AG04450 (cell line): ENCODE results near the gene CLPX. TPM values are rescaled to one million over a fixed set of nuclear protein-coding genes. Genes with fewer than 3 reads are reported as not detected.
A peak's percentile ranks its signal among the peaks of the same experiment; 100 is the strongest.

Experiments used
- CTCF ChIA-PET: fragments of 300-600, 350-600 bp; formaldehyde crosslinking; extraction: SDS; loops from one replicate; lab custom pipeline; 2022; ENCODE audit warnings: antibody characterized with exemption, inconsistent platforms; lab: Charles Lee
- POLR2A ChIA-PET: fragments of 350-600 bp; formaldehyde crosslinking; extraction: SDS; loops from one replicate; lab custom pipeline; 2021; ENCODE audit warnings: antibody characterized with exemption, inconsistent platforms; lab: Yijun Ruan, JAX
- DNase-seq: peaks from one replicate; pipeline ENCODE4 v3.0.0-alpha.2; 2011; ENCODE audit warnings: low read depth, low spot score
- H3K27ac ChIP-seq: one replicate; pipeline ENCODE4 v1.5.1; 2012; ENCODE audit warnings: low read depth, low read length, control low read depth
- H3K27me3 ChIP-seq: one replicate; pipeline ENCODE4 v1.6.0; 2012; ENCODE audit warnings: low read length; ENCODE audit not compliant: control insufficient read depth, insufficient read depth
- H3K4me3 ChIP-seq: 2 replicates; pipeline ENCODE4 v1.5.1; 2011; ENCODE audit warnings: mild to moderate bottlenecking, low read depth, low read length, control low read depth
- H3K9me3 ChIP-seq: 2 replicates; pipeline ENCODE4 v1.5.1; 2012; ENCODE audit warnings: low read length; ENCODE audit not compliant: control insufficient read depth, insufficient read depth
- CTCF ChIP-seq: IDR thresholded peaks from 2 replicates; pipeline ENCODE4 v1.5.1; 2011; ENCODE audit warnings: low read depth, low read length, control low read depth, inconsistent platforms
- polyA plus RNA-seq: library from polyadenylated mRNA; depleted of rRNA; stranded (reverse); fragments of >200 nt; gene quantifications from 2 replicates; pipeline ENCODE4 v1.2.3, GENCODE V29; 2011

The CLPX gene
- polyA plus RNA-seq, 1 experiment = 58.3 TPM

GRCh38 chr15:65115542-65115941 lies 69.6 kb downstream of the CLPX start:
- no peak for TF ChIP-seq CTCF
- H3K4me3 ChIP-seq = no peak overlapping the region
- POLR2A ChIA-PET = no interaction called here
- H3K27ac ChIP-seq = no peak overlapping the region
- no peaks in the 10 kb centered on the region for H3K9me3 ChIP-seq
- CTCF ChIA-PET = interaction anchor here (2.1 to 3.1 kb wide), 2 partner anchors 14 to 62 kb away, joined by 8 to 31 read pairs; no protein-coding TSS in a partner anchor
- no peaks in the 10 kb centered on the region for H3K27me3 ChIP-seq
- DNase-seq = no peak

GRCh38 chr15:65115086-65115485 lies 70.1 kb downstream of the CLPX start, which contains the start of gene UBAP1L:
TSS of gene UBAP1L (minus strand) at chr15:65115200. CDS start at chr15:65106215, 8,985 bp downstream.
- DNase-seq = no peak
- POLR2A ChIA-PET = no interaction called here
- TF ChIP-seq CTCF = no peak
- H3K27ac ChIP-seq = no peak within 1 kb of the TSS
- H3K27me3 ChIP-seq = no peaks in the 10 kb centered on the region
- no peaks in the 10 kb centered on the region for H3K9me3 ChIP-seq
- CTCF ChIA-PET = interaction anchor here (2.1 to 3.1 kb wide), 3 partner anchors 14 to 81 kb away, joined by 7 to 31 read pairs (median 8); no protein-coding TSS in a partner anchor
- H3K4me3 ChIP-seq = no peak within 1 kb of the TSS

- peak; percentile 48 for DNase-seq
- Histone ChIP-seq H3K4me3 (no peak overlapping the region), H3K27ac (no peak overlapping the region), H3K27me3 (no peaks in the 10 kb centered on the region), H3K9me3 (no peaks in the 10 kb centered on the region)
- POLR2A ChIA-PET = interaction anchor here (0.8 kb wide), 1 partner anchor 41 kb away, joined by 4 read pairs; no protein-coding TSS in a partner anchor
- CTCF ChIA-PET = interaction anchor here (0.7 to 2.2 kb wide), 4 partner anchors 9 to 604 kb away, joined by 5 to 10 read pairs (median 8); no protein-coding TSS in a partner anchor
- TF ChIP-seq CTCF = no peak
These were observed 74.4 kb downstream of the CLPX start for GRCh38 chr15:65110676-65111292.

GRCh38 chr15:65106011-65106590 lies 79.0 kb downstream of the CLPX start:
- ChIA-PET CTCF (interaction anchor here (1.6 kb wide), 1 partner anchor 72 kb away, joined by 7 read pairs; no protein-coding TSS in a partner anchor), POLR2A (no interaction called here)
- Histone ChIP-seq H3K4me3 (no peak overlapping the region), H3K9me3 (no peaks in the 10 kb centered on the region), H3K27me3 (no peaks in the 10 kb centered on the region), H3K27ac (no peak overlapping the region)
- DNase-seq = no peak
- TF ChIP-seq CTCF = no peak

- H3K9me3 ChIP-seq = no peaks in the 10 kb centered on the region
- TF ChIP-seq CTCF = no peak
- H3K27me3 ChIP-seq = no peaks in the 10 kb centered on the region
- no peak overlapping the region for H3K27ac ChIP-seq
- no peak overlapping the region for H3K4me3 ChIP-seq
- ChIA-PET POLR2A (no interaction called here), CTCF (interaction anchor here (1.1 kb wide), 1 partner anchor 71 kb away, joined by 3 read pairs; no protein-coding TSS in a partner anchor)
- DNase-seq = no peak
These were observed 80.1 kb downstream of the CLPX start for GRCh38 chr15:65105038-65105437.
